ENCODE measurements around the gene FBF1. TPM values are rescaled to one million over a fixed set of nuclear protein-coding genes. Genes with fewer than 3 reads are reported as not detected.

Gene FBF1
- total RNA-seq, 2 donors from 2014 or later: 3.8 to 6.3 TPM

- H3K4me1 ChIP-seq: peaks cover 0 to 27% of the 10 kb centered on the region in 2 donors
- H3K36me3 ChIP-seq: peaks cover 41% of the 10 kb centered on the region
- H3K27me3 ChIP-seq: no peaks in the 10 kb centered on the region
- H3K9me3 ChIP-seq: no peaks in the 10 kb centered on the region
- H3K4me3 ChIP-seq: peak overlapping the region; percentile 63 to 74
- TF ChIP-seq CTCF (IDR thresholded peaks at IDR 0.05): no peak
- peak overlapping the region; percentile 91 for H3K27ac ChIP-seq
- DNase-seq (ENCODE audit: low spot score): no peak
Measured at GRCh38 chr17:75897160-75898019, 43.5 kb downstream of the FBF1 start.

- TF ChIP-seq CTCF (IDR thresholded peaks at IDR 0.05): peak; percentile 62 to 71
- peaks cover 45% of the 10 kb centered on the region for H3K36me3 ChIP-seq
- H3K27ac ChIP-seq: peak within 1 kb of the TSS; percentile 91
- DNase-seq (ENCODE audit: low spot score): peak; percentile 89
- no peaks in the 10 kb centered on the region for H3K27me3 ChIP-seq
- H3K4me3 ChIP-seq: peak within 1 kb of the TSS; percentile 63 to 74
- H3K4me1 ChIP-seq: peaks cover 0 to 27% of the 10 kb centered on the region in 2 donors
- H3K9me3 ChIP-seq: no peaks in the 10 kb centered on the region
Measured at GRCh38 chr17:75896415-75897159, 44.3 kb downstream of the FBF1 start, which contains the start of gene TRIM65. Gene TRIM65, minus strand, starts transcription at chr17:75896951. Its CDS starts 14 bp downstream, at chr17:75896937.

GRCh38 chr17:75895370-75896155, 45.3 kb downstream of the FBF1 start:
- H3K27me3 ChIP-seq: no peaks in the 10 kb centered on the region
- TF ChIP-seq CTCF (IDR thresholded peaks at IDR 0.05): peak in 1 of 2 donors; percentile 16
- H3K27ac ChIP-seq: peak overlapping the region; percentile 91
- H3K9me3 ChIP-seq: no peaks in the 10 kb centered on the region
- H3K36me3 ChIP-seq: peaks cover 45% of the 10 kb centered on the region
- H3K4me3 ChIP-seq: peak overlapping the region; percentile 63 to 74
- H3K4me1 ChIP-seq: peaks cover 0 to 27% of the 10 kb centered on the region in 2 donors
- no peak for DNase-seq (ENCODE audit: low spot score)

- no peak for TF ChIP-seq CTCF (IDR thresholded peaks at IDR 0.05)
- Histone ChIP-seq H3K4me3 (no peak overlapping the region), H3K27me3 (no peaks in the 10 kb centered on the region), H3K36me3 (peaks cover 33% of the 10 kb centered on the region), H3K27ac (no peak overlapping the region), H3K4me1 (peaks cover 0 to 27% of the 10 kb centered on the region in 2 donors), H3K9me3 (no peaks in the 10 kb centered on the region)
- no peak for DNase-seq (ENCODE audit: low spot score)
Measured at GRCh38 chr17:75894049-75894733, 46.7 kb downstream of the FBF1 start.

All from right atrium auricular region (tissue), 2 donors.